K562 (cell line): Measurements from ENCODE around the gene CES5A. TPM values are rescaled to one million over a fixed set of nuclear protein-coding genes. Genes with fewer than 3 reads are reported as not detected.

Experiments used
- ATAC-seq: fragments of 200-7000 bp; cut with Tn5 transposase; 3 replicates; pipeline ENCODE4 v1.9.1; 2020; ENCODE audit warnings: moderate library complexity
- BruUV-seq: library from RNA; stranded (reverse); fragments of 400-500 nt; replicated peaks from 2 replicates; lab custom pipeline; 2021; lab: Mats Ljungman, UMichigan
- CTCF ChIA-PET: fragments of 300-600 bp; formaldehyde crosslinking; extraction: SDS; loops from one replicate; lab custom pipeline; 2021; ENCODE audit warnings: low intra/inter-chr PET ratio; lab: Yijun Ruan, JAX
- POLR2A ChIA-PET: fragments of 300-600, 350-650 bp; sonication (Branson Sonifier 250); formaldehyde crosslinking; extraction: SDS; loops from one replicate; lab custom pipeline; 2021; ENCODE audit warnings: antibody characterized with exemption, inconsistent platforms; lab: Yijun Ruan, JAX
- DNase-seq, 4 experiments: peaks; one replicate each; pipeline versions ENCODE4 v3.0.0 to v3.0.0-alpha.2; 2011 to 2018; ENCODE audit warnings: low spot score in 3 of 4, mixed read lengths in 3 of 4; ENCODE audit errors: extremely low read depth in 1 of 4
- FAIRE-seq: peaks from 2 replicates; lab custom pipeline; 2011; peaks lifted over from hg19 to GRCh38; lab: Jason Lieb, UNC
- H2AFZ ChIP-seq: 2 replicates; pipeline ENCODE4 v1.6.0; 2011; ENCODE audit warnings: low read depth, low read length, control low read depth, inconsistent platforms
- H3K27ac ChIP-seq: fragments of 200-600 bp; 3 replicates; pipeline ENCODE4 v1.8.0; 2011; ENCODE audit warnings: low read depth, mild to moderate bottlenecking, control low read depth, inconsistent platforms, low read length, moderate library complexity, mixed read lengths; ENCODE audit errors: extremely low read depth
- H3K27me3 ChIP-seq, 2 experiments: fragments of 300-600 bp in 1 of 2; 2 replicates in 1 of 2; 3 replicates in 1 of 2; pipeline versions ENCODE4 v1.6.0 to v1.8.0; 2011; ENCODE audit warnings: inconsistent platforms in 2 of 2, low read length in 2 of 2, mild to moderate bottlenecking in 1 of 2, mixed read lengths in 1 of 2, moderate library complexity in 1 of 2; ENCODE audit not compliant: control insufficient read depth in 2 of 2, insufficient read depth in 2 of 2
- H3K36me3 ChIP-seq: fragments of 300-600 bp; 3 replicates; pipeline ENCODE4 v1.8.0; 2011; ENCODE audit warnings: mild to moderate bottlenecking, low read length, inconsistent platforms; ENCODE audit not compliant: control insufficient read depth, insufficient read depth
- H3K4me1 ChIP-seq, 2 experiments: fragments of 200-600 bp in 1 of 2; replicated peaks in 1 of 2; 2 replicates in 1 of 2; 3 replicates in 1 of 2; pipeline versions ENCODE4 v1.5.1 to v1.8.0; 2011; ENCODE audit warnings: inconsistent platforms in 2 of 2, low read length in 2 of 2, mild to moderate bottlenecking in 1 of 2, mixed read lengths in 1 of 2, moderate library complexity in 1 of 2; ENCODE audit not compliant: control insufficient read depth in 2 of 2, insufficient read depth in 2 of 2
- H3K4me2 ChIP-seq: 2 replicates; pipeline ENCODE4 v1.6.1; 2011; ENCODE audit warnings: low read length, control low read depth, inconsistent platforms, mixed read lengths; ENCODE audit not compliant: insufficient read depth
- H3K4me3 ChIP-seq: fragments of 200-600 bp; sonication (generic), shearing (Covaris generic); 2 replicates; pipeline ENCODE4 v1.5.1; 2016; ENCODE audit warnings: control low read depth, inconsistent platforms
- H3K79me2 ChIP-seq: fragments of 200-600 bp; 3 replicates; pipeline ENCODE4 v1.8.0; 2011; ENCODE audit warnings: low read length, inconsistent platforms; ENCODE audit not compliant: control insufficient read depth, insufficient read depth
- H3K9ac ChIP-seq, 2 experiments: 2 replicates each; pipeline versions ENCODE4 v1.6.0 to v1.6.1; 2011; ENCODE audit warnings: low read depth in 2 of 2, low read length in 2 of 2, control low read depth in 1 of 2, inconsistent platforms in 1 of 2, mild to moderate bottlenecking in 1 of 2, mixed read lengths in 1 of 2; ENCODE audit not compliant: insufficient read depth in 1 of 2
- H3K9me1 ChIP-seq: one replicate; pipeline ENCODE4 v1.6.0; 2011; ENCODE audit warnings: inconsistent platforms, mild to moderate bottlenecking, low read length, moderate library complexity; ENCODE audit not compliant: control insufficient read depth, insufficient read depth
- H3K9me3 ChIP-seq: replicated peaks from 2 replicates; pipeline ENCODE4 v1.5.1; 2011; ENCODE audit warnings: low read depth, low read length, inconsistent platforms; ENCODE audit not compliant: control insufficient read depth, insufficient read depth
- H4K20me1 ChIP-seq: replicated peaks from 2 replicates; pipeline ENCODE4 v1.6.1; 2011; ENCODE audit warnings: low read length, inconsistent platforms, mixed read lengths; ENCODE audit not compliant: control insufficient read depth, insufficient read depth
- CEBPB ChIP-seq: fragments of 450-650 bp; IDR thresholded peaks from 2 replicates; pipeline ENCODE4 v1.6.1; 2016; ENCODE audit warnings: missing genetic modification characterization, missing compliant biosample characterization
- CEBPG ChIP-seq, 3 experiments: fragments of 200-800 bp in 1 of 3; sonication (Bioruptor generic) in 1 of 3; sonication (generic) in 1 of 3; formaldehyde crosslinking in 1 of 3; IDR thresholded peaks in 2 of 3; conservative IDR thresholded peaks in 1 of 3; 2 replicates each; pipeline versions ENCODE4 v1.6.1 to v1.8.0; 2016 to 2022; ENCODE audit warnings: missing compliant biosample characterization in 2 of 3, missing genetic modification characterization in 2 of 3, mild to moderate bottlenecking in 1 of 3, missing genetic modification reagents in 1 of 3
- ZNF551 ChIP-seq: fragments of 250-450 bp; sonication (Bioruptor Pico); IDR thresholded peaks from 2 replicates; pipeline ENCODE4 v1.5.0; 2021; ENCODE audit warnings: mild to moderate bottlenecking, moderate library complexity
- ZNF75A ChIP-seq: fragments of 450-650 bp; formaldehyde crosslinking; IDR thresholded peaks from 2 replicates; pipeline ENCODE4 v1.4.0; 2020; ENCODE audit warnings: mild to moderate bottlenecking
- WGBS: fragments of 100-300 bp; shearing (Covaris generic); methylation state at CpG from one replicate; pipeline ENCODE4 v1.1.6; 2016; ENCODE audit warnings: low coverage, mixed read lengths; ENCODE audit not compliant: insufficient coverage; ENCODE audit errors: missing lambda C conversion rate; 5-methylcytosine and 5-hydroxymethylcytosine counted together
- in situ Hi-C: fragments of 300-500 bp; cut with MboI; formaldehyde crosslinking; loops from 4 replicates; pipeline ENCODE4 v1.15.0; 2018; ENCODE audit warnings: inconsistent platforms, mixed read lengths
- intact Hi-C: fragments of 100-400 bp; cut with micrococcal nuclease; formaldehyde crosslinking; loops from 2 replicates; pipeline ENCODE4 v1.14.2; 2022
- polyA plus RNA-seq, 8 experiments: library from polyadenylated mRNA; depleted of rRNA in 4 of 8; stranded (reverse) in 5 of 8; unstranded in 3 of 8; fragments of >200 nt; fragmentation: Nextera tagmentation in 2 of 8; fragmentation: Illumina TruSeq in 1 of 8; extraction: Ambion mirVana in 2 of 8; extraction: Trizol in 1 of 8; gene quantifications; 2 replicates each; pipeline versions ENCODE4 v1.2.1 to v1.2.3, GENCODE V29; 2011 to 2014; ENCODE audit warnings: inconsistent platforms in 1 of 8, missing spikeins in 1 of 8
- total RNA-seq, 7 experiments: library from RNA; depleted of rRNA in 6 of 7; stranded (reverse); fragments of >200 nt in 6 of 7; fragmentation: Illumina TruSeq in 2 of 7; extraction: Trizol in 2 of 7; gene quantifications; 2 replicates each; pipeline versions ENCODE4 v1.2.1 to v1.2.3, GENCODE V29; 2011 to 2021; ENCODE audit warnings: low replicate concordance in 1 of 7
- TF ChIP-seq, protein P1 (sequence below): fragments of 450-650 bp; IDR thresholded peaks from 2 replicates; pipeline ENCODE4 v1.6.1; 2016; ENCODE audit warnings: missing biosample characterization, missing genetic modification characterization

Gene CES5A
- total and polyA plus RNA-seq, 9 of the 15 experiments (the other 6 are each of a cell fraction or from before 2014, with no cell fraction given): 0.07 to 0.17 (median 0.15) TPM; not detected in 4

DNA sequence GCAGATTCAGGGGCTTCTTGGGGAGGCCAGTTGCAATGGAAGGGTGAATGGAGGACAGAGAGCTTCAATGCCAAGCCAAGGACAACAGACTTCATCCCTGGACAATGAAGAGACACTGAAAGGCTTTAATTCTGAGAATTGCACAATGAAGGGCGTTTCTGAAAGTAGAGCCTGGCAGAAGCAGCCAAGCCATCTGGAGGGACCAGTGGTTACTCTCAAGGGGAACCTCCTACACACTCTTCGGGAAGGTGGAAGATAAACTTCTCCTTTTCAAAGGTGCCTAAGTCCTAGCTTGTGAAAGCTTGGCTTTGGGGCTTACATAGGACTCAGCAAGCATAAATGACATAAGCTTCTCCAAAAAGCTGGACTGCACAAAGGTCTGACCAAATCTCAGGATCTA lies 36.1 kb downstream of the CES5A start:
- intact Hi-C loops (no loop called here), in situ Hi-C loops (no loop called here)
- Histone ChIP-seq H4K20me1 (no peaks in the 10 kb centered on the region), H3K36me3 (no peaks in the 10 kb centered on the region), H3K9ac (no peak overlapping the region), H3K79me2 (no peaks in the 10 kb centered on the region), H3K27me3 (no peaks in the 10 kb centered on the region), H2AFZ (no peak overlapping the region), H3K9me3 (no peaks in the 10 kb centered on the region), H3K4me3 (no peak overlapping the region), H3K27ac (no peak overlapping the region), H3K4me1 (no peaks in the 10 kb centered on the region), H3K4me2 (no peak overlapping the region), H3K9me1 (no peaks in the 10 kb centered on the region)
- TF ChIP-seq CEBPB: 0 out of 2 replicates have a peak, but pooled peaks have one; percentile 12
- TF ChIP-seq, protein P1, sequence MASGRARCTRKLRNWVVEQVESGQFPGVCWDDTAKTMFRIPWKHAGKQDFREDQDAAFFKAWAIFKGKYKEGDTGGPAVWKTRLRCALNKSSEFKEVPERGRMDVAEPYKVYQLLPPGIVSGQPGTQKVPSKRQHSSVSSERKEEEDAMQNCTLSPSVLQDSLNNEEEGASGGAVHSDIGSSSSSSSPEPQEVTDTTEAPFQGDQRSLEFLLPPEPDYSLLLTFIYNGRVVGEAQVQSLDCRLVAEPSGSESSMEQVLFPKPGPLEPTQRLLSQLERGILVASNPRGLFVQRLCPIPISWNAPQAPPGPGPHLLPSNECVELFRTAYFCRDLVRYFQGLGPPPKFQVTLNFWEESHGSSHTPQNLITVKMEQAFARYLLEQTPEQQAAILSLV: no peak
- no peak for TF ChIP-seq CEBPG (CRISPR knock-in tag; IDR thresholded peaks at IDR 0.05)
- TF ChIP-seq CEBPG (tag; conservative IDR thresholded peaks at IDR 0.05 in 1 of 2, IDR thresholded peaks at IDR 0.05 in 1 of 2): peak in 1 of 2 experiments; percentile 51; a peak in 2 of 4 replicates
- TF ChIP-seq ZNF75A (CRISPR knock-in tag): no peak
- TF ChIP-seq ZNF551 (CRISPR knock-in tag): no peak
- no TSS peak for BruUV-seq
- FAIRE-seq (no peak), ATAC-seq (peak; percentile 39; the same call in 1 of the 3 replicates), DNase-seq (no peak)
- WGBS: 0% methylated on average over 2 of the region's 2 CpGs
- ChIA-PET POLR2A (no interaction called here), CTCF (no interaction called here)
